ENCODE results near the gene CAMKV. TPM values are rescaled to one million over a fixed set of nuclear protein-coding genes. Genes with fewer than 3 reads are reported as not detected.

Gene CAMKV
- total RNA-seq, 1 experiment from 2014 or later = 13.1 TPM

DNA sequence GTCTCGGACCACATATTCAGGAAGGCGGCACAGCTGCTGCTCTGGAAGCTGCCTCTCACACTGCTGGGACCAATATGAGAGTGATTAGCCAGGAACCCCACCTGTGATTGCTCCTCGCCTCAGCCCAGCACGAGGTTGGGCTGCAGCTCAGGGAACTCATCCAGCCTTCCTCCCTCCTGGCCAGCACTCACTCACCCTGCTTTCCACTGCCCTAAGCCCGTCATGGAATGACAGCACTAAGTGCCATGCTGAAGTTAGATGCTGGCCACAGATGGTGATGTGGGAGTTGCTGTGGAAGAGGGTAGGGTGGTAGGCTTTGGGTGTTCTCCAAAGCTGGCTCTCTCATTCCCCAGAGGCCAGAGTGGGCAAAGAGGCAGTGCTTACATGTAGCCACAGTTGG, 26.6 kb upstream of the CAMKV start:
- Histone ChIP-seq H3K4me1 (peaks cover 11% of the 10 kb centered on the region), H3K9me3 (no peaks in the 10 kb centered on the region), H3K36me3 (ENCODE audit: control insufficient read depth, insufficient read depth, low read length) (no peaks in the 10 kb centered on the region; the same call in 1 of the 2 replicates), H3K4me3 (ENCODE audit: low read depth, low read length) (no peak overlapping the region), H3K27me3 (replicated peaks; ENCODE audit: control insufficient read depth, insufficient read depth, low read length) (no peaks in the 10 kb centered on the region)
- Mint-ChIP-seq H3K36me3 (ENCODE audit: insufficient read depth, unreplicated experiment) (no peaks in the 10 kb centered on the region), H3K4me1 (ENCODE audit: low read depth, unreplicated experiment) (no peaks in the 10 kb centered on the region), H3K4me3 (ENCODE audit: unreplicated experiment) (no peak overlapping the region), H3K9me3 (ENCODE audit: unreplicated experiment) (no peaks in the 10 kb centered on the region), H3K27me3 (ENCODE audit: insufficient read depth, unreplicated experiment) (no peaks in the 10 kb centered on the region), H3K27ac (ENCODE audit: unreplicated experiment) (no peak overlapping the region)
- no TSS peak for BruUV-seq (replicated peaks)
- ChIA-PET POLR2A (no interaction called here), CTCF (no interaction called here)
- no peak for DNase-seq
- TF ChIP-seq, protein P1, sequence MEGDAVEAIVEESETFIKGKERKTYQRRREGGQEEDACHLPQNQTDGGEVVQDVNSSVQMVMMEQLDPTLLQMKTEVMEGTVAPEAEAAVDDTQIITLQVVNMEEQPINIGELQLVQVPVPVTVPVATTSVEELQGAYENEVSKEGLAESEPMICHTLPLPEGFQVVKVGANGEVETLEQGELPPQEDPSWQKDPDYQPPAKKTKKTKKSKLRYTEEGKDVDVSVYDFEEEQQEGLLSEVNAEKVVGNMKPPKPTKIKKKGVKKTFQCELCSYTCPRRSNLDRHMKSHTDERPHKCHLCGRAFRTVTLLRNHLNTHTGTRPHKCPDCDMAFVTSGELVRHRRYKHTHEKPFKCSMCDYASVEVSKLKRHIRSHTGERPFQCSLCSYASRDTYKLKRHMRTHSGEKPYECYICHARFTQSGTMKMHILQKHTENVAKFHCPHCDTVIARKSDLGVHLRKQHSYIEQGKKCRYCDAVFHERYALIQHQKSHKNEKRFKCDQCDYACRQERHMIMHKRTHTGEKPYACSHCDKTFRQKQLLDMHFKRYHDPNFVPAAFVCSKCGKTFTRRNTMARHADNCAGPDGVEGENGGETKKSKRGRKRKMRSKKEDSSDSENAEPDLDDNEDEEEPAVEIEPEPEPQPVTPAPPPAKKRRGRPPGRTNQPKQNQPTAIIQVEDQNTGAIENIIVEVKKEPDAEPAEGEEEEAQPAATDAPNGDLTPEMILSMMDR (IDR thresholded peaks at IDR 0.05; ENCODE audit: insufficient read depth in 1 of 2, low read depth in 1 of 2, low read length in 1 of 2, severe bottlenecking in 1 of 2, unreplicated experiment in 1 of 2) = no peak
- intact Hi-C loops (cut with micrococcal nuclease; ENCODE audit: unreplicated experiment) = no loop called here

DNA sequence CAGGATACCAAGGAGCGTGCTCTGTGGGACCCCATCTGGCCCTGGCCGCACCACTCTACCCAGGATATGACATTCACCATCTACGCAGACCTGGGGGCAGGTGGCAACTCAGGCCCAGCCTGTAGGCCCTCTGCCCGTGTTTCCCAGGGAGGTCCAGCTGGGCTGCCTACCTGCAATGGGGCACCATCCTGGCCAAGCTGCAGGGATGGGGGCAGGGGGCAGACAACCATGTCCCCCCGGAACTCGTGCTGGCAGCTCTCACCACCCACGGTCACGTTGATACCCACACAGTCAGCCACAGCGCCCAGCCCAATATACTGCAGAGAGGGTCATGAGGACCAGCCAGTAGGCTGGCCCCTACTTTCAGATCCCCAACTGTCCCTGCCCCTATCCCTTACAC, 26.1 kb upstream of the CAMKV start:
- Mint-ChIP-seq H3K9me3 (ENCODE audit: unreplicated experiment) (no peaks in the 10 kb centered on the region), H3K4me3 (ENCODE audit: unreplicated experiment) (no peak overlapping the region), H3K36me3 (ENCODE audit: insufficient read depth, unreplicated experiment) (no peaks in the 10 kb centered on the region), H3K4me1 (ENCODE audit: low read depth, unreplicated experiment) (no peaks in the 10 kb centered on the region), H3K27ac (ENCODE audit: unreplicated experiment) (no peak overlapping the region), H3K27me3 (ENCODE audit: insufficient read depth, unreplicated experiment) (no peaks in the 10 kb centered on the region)
- no TSS peak for BruUV-seq (replicated peaks)
- ChIA-PET CTCF (no interaction called here), POLR2A (no interaction called here)
- Histone ChIP-seq H3K27me3 (replicated peaks; ENCODE audit: control insufficient read depth, insufficient read depth, low read length) (no peaks in the 10 kb centered on the region), H3K36me3 (ENCODE audit: control insufficient read depth, insufficient read depth, low read length) (no peaks in the 10 kb centered on the region; the same call in 1 of the 2 replicates), H3K4me1 (peaks cover 7% of the 10 kb centered on the region), H3K9me3 (no peaks in the 10 kb centered on the region), H3K4me3 (ENCODE audit: low read depth, low read length) (no peak overlapping the region)
- TF ChIP-seq, protein P1 (IDR thresholded peaks at IDR 0.05; ENCODE audit: insufficient read depth in 1 of 2, low read depth in 1 of 2, low read length in 1 of 2, severe bottlenecking in 1 of 2, unreplicated experiment in 1 of 2) = no peak
- no peak for DNase-seq
- intact Hi-C loops (cut with micrococcal nuclease; ENCODE audit: unreplicated experiment) = no loop called here

DNA sequence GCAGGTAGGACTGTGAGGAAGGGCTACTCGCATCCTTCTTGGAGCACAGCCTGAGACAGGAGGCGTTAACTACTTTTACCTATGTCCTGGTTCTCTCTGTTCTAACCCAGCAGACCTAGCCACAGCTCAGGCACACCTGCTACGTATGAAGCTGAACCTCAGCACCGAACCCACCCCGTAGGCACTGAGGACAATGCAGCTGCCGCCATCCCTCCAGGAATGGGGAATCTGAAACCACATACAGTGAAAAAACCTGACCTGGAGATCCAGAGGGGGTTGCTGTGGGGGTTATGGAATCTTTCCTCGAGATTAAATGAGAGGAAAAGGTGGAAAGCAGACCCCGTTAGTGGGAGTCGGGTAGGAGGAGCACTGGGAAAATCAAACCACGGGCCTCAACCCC, 19.6 kb upstream of the CAMKV start:
- Histone ChIP-seq H3K4me1 (no peaks in the 10 kb centered on the region), H3K27me3 (replicated peaks; ENCODE audit: control insufficient read depth, insufficient read depth, low read length) (no peaks in the 10 kb centered on the region), H3K4me3 (ENCODE audit: low read depth, low read length) (no peak overlapping the region), H3K9me3 (no peaks in the 10 kb centered on the region), H3K36me3 (ENCODE audit: control insufficient read depth, insufficient read depth, low read length) (no peaks in the 10 kb centered on the region)
- no peak for DNase-seq
- Mint-ChIP-seq H3K4me1 (ENCODE audit: low read depth, unreplicated experiment) (no peaks in the 10 kb centered on the region), H3K4me3 (ENCODE audit: unreplicated experiment) (no peak overlapping the region), H3K27ac (ENCODE audit: unreplicated experiment) (no peak overlapping the region), H3K27me3 (ENCODE audit: insufficient read depth, unreplicated experiment) (no peaks in the 10 kb centered on the region), H3K9me3 (ENCODE audit: unreplicated experiment) (no peaks in the 10 kb centered on the region), H3K36me3 (ENCODE audit: insufficient read depth, unreplicated experiment) (peaks cover 5% of the 10 kb centered on the region)
- TF ChIP-seq, protein P1 (IDR thresholded peaks at IDR 0.05; ENCODE audit: insufficient read depth in 1 of 2, low read depth in 1 of 2, low read length in 1 of 2, severe bottlenecking in 1 of 2, unreplicated experiment in 1 of 2) = no peak
- POLR2A ChIA-PET = no interaction called here
- CTCF ChIA-PET = no interaction called here
- intact Hi-C loops (cut with micrococcal nuclease; ENCODE audit: unreplicated experiment) = no loop called here
- no TSS peak for BruUV-seq (replicated peaks)
